AG04450 (cell line): Measurements from ENCODE around the gene ROBO1. TPM values are rescaled to one million over a fixed set of nuclear protein-coding genes. Genes with fewer than 3 reads are reported as not detected.
A peak's percentile ranks its signal among the peaks of the same experiment; 100 is the strongest.

Experiments used
- CTCF ChIA-PET: fragments of 300-600, 350-600 bp; formaldehyde crosslinking; extraction: SDS; loops from one replicate; lab custom pipeline; 2022; ENCODE audit warnings: antibody characterized with exemption, inconsistent platforms; lab: Charles Lee
- POLR2A ChIA-PET: fragments of 350-600 bp; formaldehyde crosslinking; extraction: SDS; loops from one replicate; lab custom pipeline; 2021; ENCODE audit warnings: antibody characterized with exemption, inconsistent platforms; lab: Yijun Ruan, JAX
- DNase-seq: peaks from one replicate; pipeline ENCODE4 v3.0.0-alpha.2; 2011; ENCODE audit warnings: low read depth, low spot score
- H3K27ac ChIP-seq: one replicate; pipeline ENCODE4 v1.5.1; 2012; ENCODE audit warnings: low read depth, low read length, control low read depth
- H3K27me3 ChIP-seq: one replicate; pipeline ENCODE4 v1.6.0; 2012; ENCODE audit warnings: low read length; ENCODE audit not compliant: control insufficient read depth, insufficient read depth
- H3K4me3 ChIP-seq: 2 replicates; pipeline ENCODE4 v1.5.1; 2011; ENCODE audit warnings: mild to moderate bottlenecking, low read depth, low read length, control low read depth
- H3K9me3 ChIP-seq: 2 replicates; pipeline ENCODE4 v1.5.1; 2012; ENCODE audit warnings: low read length; ENCODE audit not compliant: control insufficient read depth, insufficient read depth
- CTCF ChIP-seq: IDR thresholded peaks from 2 replicates; pipeline ENCODE4 v1.5.1; 2011; ENCODE audit warnings: low read depth, low read length, control low read depth, inconsistent platforms
- polyA plus RNA-seq: library from polyadenylated mRNA; depleted of rRNA; stranded (reverse); fragments of >200 nt; gene quantifications from 2 replicates; pipeline ENCODE4 v1.2.3, GENCODE V29; 2011

The ROBO1 gene
- polyA plus RNA-seq, 1 experiment, result 66.0 TPM

- TF ChIP-seq CTCF, result no peak
- no peak for DNase-seq
- CTCF ChIA-PET, result interaction anchor here (0.8 kb wide), 1 partner anchor 16 kb away, joined by 4 read pairs; no protein-coding TSS in a partner anchor
- H3K27me3 ChIP-seq, result no peaks in the 10 kb centered on the region
- POLR2A ChIA-PET, result no interaction called here
- no peaks in the 10 kb centered on the region for H3K9me3 ChIP-seq
- H3K27ac ChIP-seq, result no peak overlapping the region
- H3K4me3 ChIP-seq, result no peak overlapping the region
Observed at GRCh38 chr3:78703944-78704343, 1063.9 kb downstream of the ROBO1 start.

GRCh38 chr3:78701537-78701936 lies 1066.3 kb downstream of the ROBO1 start:
- H3K9me3 ChIP-seq, result no peaks in the 10 kb centered on the region
- POLR2A ChIA-PET, result no interaction called here
- TF ChIP-seq CTCF, result no peak
- no peaks in the 10 kb centered on the region for H3K27me3 ChIP-seq
- DNase-seq, result no peak
- no peak overlapping the region for H3K27ac ChIP-seq
- H3K4me3 ChIP-seq, result no peak overlapping the region
- CTCF ChIA-PET, result no interaction called here

GRCh38 chr3:78698431-78698830 lies 1069.4 kb downstream of the ROBO1 start:
- no peaks in the 10 kb centered on the region for H3K9me3 ChIP-seq
- ChIA-PET POLR2A (no interaction called here), CTCF (no interaction called here)
- H3K4me3 ChIP-seq, result no peak overlapping the region
- no peaks in the 10 kb centered on the region for H3K27me3 ChIP-seq
- H3K27ac ChIP-seq, result no peak overlapping the region
- DNase-seq, result no peak
- no peak for TF ChIP-seq CTCF

GRCh38 chr3:78697426-78697825 lies 1070.4 kb downstream of the ROBO1 start:
- Histone ChIP-seq H3K27ac (no peak overlapping the region), H3K4me3 (no peak overlapping the region), H3K27me3 (no peaks in the 10 kb centered on the region), H3K9me3 (no peaks in the 10 kb centered on the region)
- ChIA-PET POLR2A (no interaction called here), CTCF (no interaction called here)
- DNase-seq, result no peak
- no peak for TF ChIP-seq CTCF

GRCh38 chr3:78690766-78691165 lies 1077.0 kb downstream of the ROBO1 start:
- CTCF ChIA-PET, result no interaction called here
- Histone ChIP-seq H3K27ac (no peak overlapping the region), H3K4me3 (no peak overlapping the region), H3K27me3 (no peaks in the 10 kb centered on the region), H3K9me3 (no peaks in the 10 kb centered on the region)
- DNase-seq, result peak; percentile 11
- TF ChIP-seq CTCF, result no peak
- POLR2A ChIA-PET, result no interaction called here
